Nucleus accumbens (tissue), 56 donors: ENCODE measurements around the gene HELZ.
"Not testable (repeated sequence)": the region's sequence is repeated elsewhere in the genome, so short reads cannot be mapped to it uniquely, and the experiment has no call there.

ENCODE experiments used
- DNase-seq, 56 donors: peaks; one replicate each; lab custom pipeline; 2025; lab: John Stamatoyannopoulos, UW

The HELZ gene, protein sequence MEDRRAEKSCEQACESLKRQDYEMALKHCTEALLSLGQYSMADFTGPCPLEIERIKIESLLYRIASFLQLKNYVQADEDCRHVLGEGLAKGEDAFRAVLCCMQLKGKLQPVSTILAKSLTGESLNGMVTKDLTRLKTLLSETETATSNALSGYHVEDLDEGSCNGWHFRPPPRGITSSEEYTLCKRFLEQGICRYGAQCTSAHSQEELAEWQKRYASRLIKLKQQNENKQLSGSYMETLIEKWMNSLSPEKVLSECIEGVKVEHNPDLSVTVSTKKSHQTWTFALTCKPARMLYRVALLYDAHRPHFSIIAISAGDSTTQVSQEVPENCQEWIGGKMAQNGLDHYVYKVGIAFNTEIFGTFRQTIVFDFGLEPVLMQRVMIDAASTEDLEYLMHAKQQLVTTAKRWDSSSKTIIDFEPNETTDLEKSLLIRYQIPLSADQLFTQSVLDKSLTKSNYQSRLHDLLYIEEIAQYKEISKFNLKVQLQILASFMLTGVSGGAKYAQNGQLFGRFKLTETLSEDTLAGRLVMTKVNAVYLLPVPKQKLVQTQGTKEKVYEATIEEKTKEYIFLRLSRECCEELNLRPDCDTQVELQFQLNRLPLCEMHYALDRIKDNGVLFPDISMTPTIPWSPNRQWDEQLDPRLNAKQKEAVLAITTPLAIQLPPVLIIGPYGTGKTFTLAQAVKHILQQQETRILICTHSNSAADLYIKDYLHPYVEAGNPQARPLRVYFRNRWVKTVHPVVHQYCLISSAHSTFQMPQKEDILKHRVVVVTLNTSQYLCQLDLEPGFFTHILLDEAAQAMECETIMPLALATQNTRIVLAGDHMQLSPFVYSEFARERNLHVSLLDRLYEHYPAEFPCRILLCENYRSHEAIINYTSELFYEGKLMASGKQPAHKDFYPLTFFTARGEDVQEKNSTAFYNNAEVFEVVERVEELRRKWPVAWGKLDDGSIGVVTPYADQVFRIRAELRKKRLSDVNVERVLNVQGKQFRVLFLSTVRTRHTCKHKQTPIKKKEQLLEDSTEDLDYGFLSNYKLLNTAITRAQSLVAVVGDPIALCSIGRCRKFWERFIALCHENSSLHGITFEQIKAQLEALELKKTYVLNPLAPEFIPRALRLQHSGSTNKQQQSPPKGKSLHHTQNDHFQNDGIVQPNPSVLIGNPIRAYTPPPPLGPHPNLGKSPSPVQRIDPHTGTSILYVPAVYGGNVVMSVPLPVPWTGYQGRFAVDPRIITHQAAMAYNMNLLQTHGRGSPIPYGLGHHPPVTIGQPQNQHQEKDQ (N-terminal part only)

GRCh38 chr17:67245073-67245693, at the start of gene HELZ:
Gene HELZ (minus strand): TSS chr17:67245196. CDS start chr17:67218804, 26,392 bp downstream.
- DNase-seq: peak in 46 of 56 donors; percentile 14 to 77 (median 52)

GRCh38 chr17:67293251-67294203, 48.5 kb upstream of the HELZ start:
- DNase-seq: peak in 23 of 56 donors; percentile 1 to 51 (median 9)

- peak in 1 of 56 donors; percentile 1 for DNase-seq
Observed at GRCh38 chr17:67290711-67291291, 45.8 kb upstream of the HELZ start.

- no peak for DNase-seq
Observed at GRCh38 chr17:67290244-67290643, 45.2 kb upstream of the HELZ start.

DNA sequence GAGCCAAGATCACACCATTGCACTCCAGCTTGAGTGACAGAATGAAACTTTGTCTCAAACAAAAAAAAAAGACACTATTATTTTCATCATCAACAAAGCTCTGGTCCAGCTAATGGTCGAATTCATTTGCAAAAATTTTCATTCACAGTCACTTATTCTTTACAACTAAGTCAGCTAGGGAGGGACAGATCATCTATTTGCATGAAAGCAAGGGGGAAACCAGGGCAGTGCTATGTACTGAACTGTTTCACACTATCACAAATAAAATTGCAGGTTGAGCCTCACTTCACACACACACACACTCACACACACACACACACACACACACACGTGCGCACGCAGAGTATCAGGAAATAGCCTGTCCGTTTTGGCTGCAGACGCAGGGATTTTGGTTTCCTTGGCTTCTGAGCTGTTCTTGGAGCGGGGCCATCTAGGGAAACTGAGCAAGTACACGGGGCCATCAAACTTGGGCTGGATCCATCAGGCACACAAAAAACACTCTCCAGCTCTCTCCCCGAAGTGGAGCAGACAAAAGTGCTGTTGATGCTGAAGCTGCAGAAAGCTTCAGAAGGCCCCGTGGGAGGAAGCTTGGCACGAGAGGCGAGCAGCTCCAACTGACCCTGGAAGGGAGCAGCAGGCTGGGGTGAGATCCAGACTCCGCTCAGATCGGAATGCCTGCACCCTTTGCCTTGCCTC, 44.3 kb upstream of the HELZ start:
- DNase-seq: peak in 54 of 56 donors; percentile 2 to 82 (median 38)

- DNase-seq: not testable (repeated sequence)
Observed at GRCh38 chr17:67286826-67287225, 41.8 kb upstream of the HELZ start.

GRCh38 chr17:67285360-67285759, 40.4 kb upstream of the HELZ start:
- no peak for DNase-seq

DNA sequence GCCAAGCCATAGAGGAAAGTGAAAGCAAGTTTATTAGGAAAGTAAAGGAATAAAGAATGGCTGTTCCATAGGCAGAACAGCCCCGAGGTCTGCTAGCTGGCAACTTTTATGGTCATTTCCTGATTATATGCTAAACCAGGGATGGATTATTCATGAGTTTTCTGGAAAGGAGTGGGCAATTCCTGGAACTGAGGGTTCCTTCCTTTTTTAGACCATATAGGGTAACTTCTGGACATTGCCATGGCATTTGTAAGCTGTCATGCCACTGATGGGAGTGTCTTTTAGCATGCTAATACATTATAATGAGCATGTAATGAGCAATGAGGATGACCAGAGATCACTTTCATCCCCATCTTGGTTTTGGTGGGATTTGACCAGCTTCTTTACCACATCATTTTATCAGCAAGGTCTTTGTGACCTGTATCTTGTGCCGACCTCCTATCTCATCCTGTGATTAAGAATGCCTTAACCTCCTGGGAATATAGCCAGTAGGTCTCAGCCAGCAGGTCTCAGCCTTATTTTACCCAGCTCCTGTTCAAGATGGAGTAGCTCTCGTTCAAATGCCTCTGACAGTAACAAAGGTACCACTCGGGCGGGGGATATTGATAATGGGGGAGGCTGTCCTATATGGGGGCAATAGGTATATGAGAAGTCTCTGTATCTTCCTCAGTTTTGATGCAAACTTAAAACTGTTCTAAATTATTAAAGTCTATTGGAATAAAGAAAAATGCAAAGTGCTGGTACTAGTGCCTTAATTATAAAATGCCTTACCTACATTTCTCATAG, 38.9 kb upstream of the HELZ start:
- DNase-seq: no peak

- no peak for DNase-seq
Observed at GRCh38 chr17:67281743-67282142, 36.7 kb upstream of the HELZ start.

DNA sequence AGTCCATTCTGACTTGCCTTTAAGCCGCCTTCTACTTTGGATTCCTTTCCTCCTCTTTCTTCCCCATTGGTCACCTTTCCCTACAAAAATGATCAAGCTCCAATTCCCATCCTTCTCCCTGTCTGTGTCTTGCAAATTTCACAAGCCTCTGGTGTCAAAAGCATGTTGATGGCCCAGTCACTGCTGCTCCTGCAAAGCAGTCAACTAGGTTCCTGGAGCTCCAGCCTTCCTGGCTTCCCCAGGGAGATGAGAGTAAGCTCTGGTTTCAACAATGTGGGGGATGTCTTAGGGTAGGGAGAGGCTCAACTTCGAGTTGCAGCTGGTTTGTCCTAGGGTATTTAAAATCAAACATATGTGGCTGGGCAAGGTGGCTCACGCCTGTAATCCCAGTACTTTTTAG, 36.1 kb upstream of the HELZ start:
- DNase-seq: no peak

GRCh38 chr17:67280279-67280678, 35.3 kb upstream of the HELZ start:
- DNase-seq: no peak

- DNase-seq: no peak
Observed at GRCh38 chr17:67279115-67279514, 34.1 kb upstream of the HELZ start.

- no peak for DNase-seq
Observed at GRCh38 chr17:67278363-67278762, 33.4 kb upstream of the HELZ start.

DNA sequence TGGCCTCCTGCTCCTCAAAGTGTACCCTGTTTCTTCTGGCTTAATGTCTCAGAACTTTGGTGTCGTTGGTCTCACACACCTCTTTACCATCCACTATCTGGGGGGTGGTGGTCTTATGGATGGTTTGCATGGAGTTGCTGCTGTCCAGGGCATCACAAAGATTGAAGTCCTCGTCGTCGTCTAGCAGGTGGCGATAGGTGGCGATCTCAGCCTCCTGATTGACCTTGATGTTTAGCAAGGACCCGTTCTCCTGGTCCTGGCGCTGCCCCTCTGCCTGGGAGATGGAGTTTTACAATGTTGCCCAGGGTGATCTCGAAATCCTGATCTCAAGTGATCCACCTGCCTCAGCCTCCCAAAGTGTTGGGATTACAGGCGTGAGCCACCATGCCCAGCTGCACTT, 31.1 kb upstream of the HELZ start:
- no peak for DNase-seq

DNA sequence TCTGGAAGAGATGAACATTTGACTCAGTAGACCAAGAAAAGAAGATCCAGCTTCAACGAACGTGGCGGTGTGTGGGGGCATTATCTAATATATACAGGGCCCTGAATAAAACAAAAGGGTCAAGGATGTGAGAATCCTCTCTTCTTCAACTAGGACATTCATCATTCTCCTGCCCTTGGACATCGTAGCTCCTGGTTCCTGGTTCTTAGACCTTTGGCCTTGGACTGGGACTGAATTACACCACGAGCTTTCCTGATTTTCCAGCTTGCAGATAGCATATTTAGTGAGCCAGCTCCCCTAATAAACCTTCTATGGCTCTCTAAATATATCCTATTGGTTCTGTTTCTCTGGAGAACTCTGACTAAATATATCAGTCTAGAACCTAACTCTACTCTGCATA, 29.5 kb upstream of the HELZ start:
- DNase-seq: no peak

DNA sequence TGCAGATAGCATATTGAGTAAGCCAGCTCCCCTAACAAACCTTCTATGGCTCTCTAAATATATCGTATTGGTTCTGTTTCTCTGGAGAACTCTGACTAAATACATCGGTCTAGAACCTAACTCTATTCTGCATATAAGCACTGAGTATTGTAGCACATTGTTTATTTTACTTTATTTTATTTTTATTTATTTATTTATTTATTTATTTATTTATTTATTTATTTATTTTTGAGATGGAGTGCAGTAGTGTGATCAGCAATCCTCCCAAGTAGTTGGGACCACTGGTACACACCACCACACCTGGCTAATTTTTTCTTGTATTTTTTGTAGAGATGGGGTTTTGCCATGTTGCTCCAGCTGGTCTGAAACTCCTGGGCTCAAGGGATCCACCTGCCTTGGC, 28.9 kb upstream of the HELZ start:
- DNase-seq: no peak
